Neural cell (in vitro differentiated cells): ENCODE data around the gene GRM4. TPM values are rescaled to one million over a fixed set of nuclear protein-coding genes. Genes with fewer than 3 reads are reported as not detected.

Source experiments
- H2AFZ ChIP-seq: fragments of 200-600, 300-800 bp; sonication (generic), shearing (Covaris generic); 2 replicates; pipeline ENCODE4 v1.6.0; 2014; ENCODE audit warnings: low read depth, mild to moderate bottlenecking, antibody characterized with exemption, low read length, moderate library complexity
- H3F3A ChIP-seq: fragments of 200-600 bp; shearing (Covaris generic); 2 replicates; pipeline ENCODE4 v1.6.1; 2016; ENCODE audit warnings: mild to moderate bottlenecking, moderate library complexity, mixed read lengths, antibody characterized with exemption, low read length; ENCODE audit not compliant: insufficient read depth, poor library complexity, severe bottlenecking
- H3K27ac ChIP-seq: fragments of 200-600, 300-800 bp; sonication (generic), shearing (Covaris generic); 2 replicates; pipeline ENCODE4 v1.5.1; 2014; ENCODE audit warnings: mild to moderate bottlenecking, low read length, moderate library complexity
- H3K27me3 ChIP-seq: fragments of 300-800, 200-600 bp; sonication (generic), shearing (Covaris generic); 2 replicates; pipeline ENCODE4 v1.6.0; 2014; ENCODE audit warnings: mild to moderate bottlenecking, low read depth, low read length, moderate library complexity; ENCODE audit not compliant: insufficient read depth
- H3K36me3 ChIP-seq: fragments of 300-800, 200-600 bp; sonication (generic), shearing (Covaris generic); 2 replicates; pipeline ENCODE4 v1.5.1; 2014; ENCODE audit warnings: mild to moderate bottlenecking, antibody characterized with exemption, low read length, moderate library complexity; ENCODE audit not compliant: insufficient read depth
- H3K4me2 ChIP-seq: fragments of 300-800, 200-600 bp; sonication (generic), shearing (Covaris generic); 2 replicates; pipeline ENCODE4 v1.6.0; 2014; ENCODE audit warnings: mild to moderate bottlenecking, low read length
- H3K4me3 ChIP-seq: fragments of 300-800, 200-600 bp; sonication (generic), shearing (Covaris generic); 2 replicates; pipeline ENCODE4 v1.5.1; 2014; ENCODE audit warnings: mild to moderate bottlenecking, low read length, moderate library complexity
- H3K79me2 ChIP-seq: fragments of 200-600 bp; shearing (Covaris generic); replicated peaks from 2 replicates; pipeline ENCODE4 v1.6.0; 2014; ENCODE audit warnings: mild to moderate bottlenecking, low read length, moderate library complexity; ENCODE audit not compliant: insufficient read depth
- H3K9ac ChIP-seq: fragments of 300-800, 200-600 bp; sonication (generic), shearing (Covaris generic); 2 replicates; pipeline ENCODE4 v1.6.1; 2016; ENCODE audit warnings: mild to moderate bottlenecking, low read length, mixed read lengths
- H3K9me2 ChIP-seq: fragments of 200-600 bp; shearing (Covaris generic); 2 replicates; pipeline ENCODE4 v1.6.1; 2016; ENCODE audit warnings: mild to moderate bottlenecking, low read length, mixed read lengths; ENCODE audit not compliant: insufficient read depth
- H3K9me3 ChIP-seq: fragments of 200-600, 300-800 bp; sonication (generic), shearing (Covaris generic); 2 replicates; pipeline ENCODE4 v1.6.1; 2016; ENCODE audit warnings: mild to moderate bottlenecking, mixed run types, low read length, moderate library complexity, mixed read lengths
- H4K20me1 ChIP-seq: fragments of 200-600 bp; shearing (Covaris generic); 2 replicates; pipeline ENCODE4 v1.6.1; 2016; ENCODE audit warnings: mild to moderate bottlenecking, mixed run types; ENCODE audit not compliant: insufficient read depth
- CTCF ChIP-seq: fragments of 450-650 bp; IDR thresholded peaks from 2 replicates; pipeline ENCODE4 v1.5.1; 2014; ENCODE audit warnings: antibody characterized with exemption, mild to moderate bottlenecking, moderate library complexity; ENCODE audit not compliant: poor library complexity, severe bottlenecking
- EP300 ChIP-seq: fragments of 450-650 bp; conservative IDR thresholded peaks from 2 replicates; pipeline ENCODE4 v1.6.1; 2014; ENCODE audit warnings: antibody characterized with exemption, mild to moderate bottlenecking, moderate library complexity; ENCODE audit not compliant: poor library complexity, severe bottlenecking
- EZH2 ChIP-seq: fragments of 200-600, 300-800 bp; shearing (Covaris generic), sonication (generic); IDR thresholded peaks from 2 replicates; pipeline ENCODE4 v1.6.1; 2014; ENCODE audit warnings: antibody characterized with exemption, low read length, borderline replicate concordance, mild to moderate bottlenecking; ENCODE audit not compliant: insufficient read depth, poor library complexity, severe bottlenecking
- MXI1 ChIP-seq: fragments of 450-650 bp; conservative IDR thresholded peaks from 2 replicates; pipeline ENCODE4 v1.6.1; 2014; ENCODE audit warnings: antibody characterized with exemption, mild to moderate bottlenecking; ENCODE audit not compliant: poor library complexity, severe bottlenecking
- POLR2AphosphoS5 ChIP-seq: IDR thresholded peaks from 2 replicates; pipeline ENCODE4 v1.6.1; 2012
- RAD21 ChIP-seq: fragments of 450-650 bp; conservative IDR thresholded peaks from 2 replicates; pipeline ENCODE4 v1.6.1; 2014; ENCODE audit warnings: antibody characterized with exemption, mild to moderate bottlenecking, moderate library complexity
- SMC3 ChIP-seq: fragments of 450-650 bp; conservative IDR thresholded peaks from 2 replicates; pipeline ENCODE4 v1.6.1; 2014; ENCODE audit warnings: antibody characterized with exemption, mild to moderate bottlenecking, moderate library complexity; ENCODE audit not compliant: poor library complexity
- TAF1 ChIP-seq: IDR thresholded peaks from 2 replicates; pipeline ENCODE4 v1.6.1; 2012; ENCODE audit warnings: low read depth
- polyA plus RNA-seq: library from polyadenylated mRNA; depleted of rRNA; stranded (reverse); fragments of >200 nt; gene quantifications from 2 replicates; pipeline ENCODE4 v1.2.3, GENCODE V29; 2014
- TF ChIP-seq, protein P1 (sequence below): IDR thresholded peaks from 2 replicates; pipeline ENCODE4 v1.6.1; 2012; ENCODE audit warnings: borderline replicate concordance

Gene GRM4
- polyA plus RNA-seq, 1 donor from 2014 or later: 2.1 TPM

DNA sequence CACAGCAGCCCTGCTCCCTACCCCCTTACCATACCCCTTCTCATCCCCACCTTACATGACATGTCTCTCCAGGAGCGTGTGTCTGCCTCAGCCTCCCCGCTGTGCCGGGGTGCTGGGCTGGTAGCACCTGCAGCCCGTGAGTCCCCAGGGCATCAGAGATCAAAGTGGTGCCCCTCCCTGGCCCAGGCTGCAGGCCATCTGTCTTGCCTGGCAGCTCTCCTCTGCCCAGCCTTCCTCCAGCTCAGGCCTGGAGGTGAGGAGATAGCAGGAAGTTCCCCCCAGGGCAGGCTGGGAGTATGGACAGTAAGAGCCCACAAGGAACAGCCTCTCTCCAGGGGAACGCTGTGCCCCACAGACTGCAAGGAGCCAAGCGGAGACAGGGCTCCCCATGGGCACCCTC is 35.3 kb downstream of the GRM4 start:
- Histone ChIP-seq H4K20me1 (no peaks in the 10 kb centered on the region), H3K9ac (no peak overlapping the region), H3K27me3 (peaks cover 7% of the 10 kb centered on the region), H3K9me3 (no peaks in the 10 kb centered on the region), H3F3A (no peaks in the 10 kb centered on the region), H3K9me2 (no peaks in the 10 kb centered on the region), H2AFZ (no peak overlapping the region), H3K36me3 (no peaks in the 10 kb centered on the region), H3K4me3 (no peak overlapping the region), H3K4me2 (no peak overlapping the region), H3K27ac (no peak overlapping the region), H3K79me2 (no peaks in the 10 kb centered on the region)
- TF ChIP-seq RAD21: no peak
- TF ChIP-seq EP300: no peak
- TF ChIP-seq, protein P1, sequence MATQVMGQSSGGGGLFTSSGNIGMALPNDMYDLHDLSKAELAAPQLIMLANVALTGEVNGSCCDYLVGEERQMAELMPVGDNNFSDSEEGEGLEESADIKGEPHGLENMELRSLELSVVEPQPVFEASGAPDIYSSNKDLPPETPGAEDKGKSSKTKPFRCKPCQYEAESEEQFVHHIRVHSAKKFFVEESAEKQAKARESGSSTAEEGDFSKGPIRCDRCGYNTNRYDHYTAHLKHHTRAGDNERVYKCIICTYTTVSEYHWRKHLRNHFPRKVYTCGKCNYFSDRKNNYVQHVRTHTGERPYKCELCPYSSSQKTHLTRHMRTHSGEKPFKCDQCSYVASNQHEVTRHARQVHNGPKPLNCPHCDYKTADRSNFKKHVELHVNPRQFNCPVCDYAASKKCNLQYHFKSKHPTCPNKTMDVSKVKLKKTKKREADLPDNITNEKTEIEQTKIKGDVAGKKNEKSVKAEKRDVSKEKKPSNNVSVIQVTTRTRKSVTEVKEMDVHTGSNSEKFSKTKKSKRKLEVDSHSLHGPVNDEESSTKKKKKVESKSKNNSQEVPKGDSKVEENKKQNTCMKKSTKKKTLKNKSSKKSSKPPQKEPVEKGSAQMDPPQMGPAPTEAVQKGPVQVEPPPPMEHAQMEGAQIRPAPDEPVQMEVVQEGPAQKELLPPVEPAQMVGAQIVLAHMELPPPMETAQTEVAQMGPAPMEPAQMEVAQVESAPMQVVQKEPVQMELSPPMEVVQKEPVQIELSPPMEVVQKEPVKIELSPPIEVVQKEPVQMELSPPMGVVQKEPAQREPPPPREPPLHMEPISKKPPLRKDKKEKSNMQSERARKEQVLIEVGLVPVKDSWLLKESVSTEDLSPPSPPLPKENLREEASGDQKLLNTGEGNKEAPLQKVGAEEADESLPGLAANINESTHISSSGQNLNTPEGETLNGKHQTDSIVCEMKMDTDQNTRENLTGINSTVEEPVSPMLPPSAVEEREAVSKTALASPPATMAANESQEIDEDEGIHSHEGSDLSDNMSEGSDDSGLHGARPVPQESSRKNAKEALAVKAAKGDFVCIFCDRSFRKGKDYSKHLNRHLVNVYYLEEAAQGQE: no peak
- TF ChIP-seq EZH2: no peak
- TF ChIP-seq MXI1: no peak
- TF ChIP-seq SMC3: no peak
- no peak for TF ChIP-seq TAF1
- no peak for TF ChIP-seq POLR2AphosphoS5
- TF ChIP-seq CTCF: no peak

- Histone ChIP-seq H3K9me3 (no peaks in the 10 kb centered on the region), H3K4me2 (no peak overlapping the region), H3K27me3 (no peaks in the 10 kb centered on the region), H3K36me3 (no peaks in the 10 kb centered on the region), H3K9me2 (no peaks in the 10 kb centered on the region), H4K20me1 (no peaks in the 10 kb centered on the region), H2AFZ (no peak overlapping the region), H3K27ac (no peak overlapping the region), H3F3A (no peaks in the 10 kb centered on the region), H3K9ac (no peak overlapping the region), H3K4me3 (no peak overlapping the region), H3K79me2 (no peaks in the 10 kb centered on the region)
- TF ChIP-seq EP300: no peak
- no peak for TF ChIP-seq MXI1
- no peak for TF ChIP-seq CTCF
- TF ChIP-seq SMC3: no peak
- no peak for TF ChIP-seq POLR2AphosphoS5
- TF ChIP-seq, protein P1: no peak
- TF ChIP-seq TAF1: no peak
Measured at GRCh38 chr6:34108176-34108575, 37.7 kb downstream of the GRM4 start.
